HepG2 (cell line): ENCODE results near the gene ARHGAP15. TPM values are rescaled to one million over a fixed set of nuclear protein-coding genes. Genes with fewer than 3 reads are reported as not detected.

Experiments used
- ATAC-seq: fragments of 200-7000 bp; cut with Tn5 transposase; 3 replicates; pipeline ENCODE4 v1.9.1; 2020; ENCODE audit warnings: mild to moderate bottlenecking, moderate library complexity
- BruUV-seq: library from RNA; stranded (reverse); fragments of 400-500 nt; replicated peaks from 2 replicates; lab custom pipeline; 2021; lab: Mats Ljungman, UMichigan
- CTCF ChIA-PET: fragments of 300-600 bp; formaldehyde crosslinking; extraction: SDS; loops from one replicate; lab custom pipeline; 2021; ENCODE audit warnings: low total read pairs, inconsistent platforms, low intra/inter-chr PET ratio; lab: Yijun Ruan, JAX
- POLR2A ChIA-PET: fragments of 350-600 bp; sonication (Branson Sonifier 250); formaldehyde crosslinking; loops from one replicate; lab custom pipeline; 2020; ENCODE audit warnings: antibody characterized with exemption, inconsistent platforms; lab: Yijun Ruan, JAX
- DNase-seq: peaks from one replicate; pipeline ENCODE4 v3.0.0-alpha.2; 2015; ENCODE audit warnings: low spot score
- FAIRE-seq: peaks from 3 replicates; lab custom pipeline; 2011; peaks lifted over from hg19 to GRCh38; lab: Jason Lieb, UNC
- H2AFZ ChIP-seq: one replicate; pipeline ENCODE4 v1.6.1; 2011; ENCODE audit warnings: low read length, inconsistent platforms
- H3K27ac ChIP-seq: fragments of 300-600 bp; 3 replicates; pipeline ENCODE4 v1.8.0; 2011; ENCODE audit warnings: mixed run types, mild to moderate bottlenecking, mixed read lengths, low read length, inconsistent platforms; ENCODE audit not compliant: insufficient read depth; ENCODE audit errors: extremely low read length
- H3K27me3 ChIP-seq, 2 experiments: fragments of 200-600 bp in 1 of 2; 2 replicates in 1 of 2; 3 replicates in 1 of 2; pipeline versions ENCODE4 v1.6.0 to v1.8.0; 2011; ENCODE audit warnings: low read length in 2 of 2, mild to moderate bottlenecking in 2 of 2, moderate library complexity in 2 of 2, inconsistent platforms in 1 of 2; ENCODE audit not compliant: insufficient read depth in 2 of 2, control insufficient read depth in 1 of 2
- H3K36me3 ChIP-seq, 2 experiments: fragments of 200-600 bp in 1 of 2; replicated peaks in 1 of 2; 2 replicates in 1 of 2; 3 replicates in 1 of 2; pipeline versions ENCODE4 v1.5.1 to v1.8.0; 2011; ENCODE audit warnings: low read length in 2 of 2, inconsistent platforms in 1 of 2; ENCODE audit not compliant: insufficient read depth in 2 of 2, control insufficient read depth in 1 of 2
- H3K4me1 ChIP-seq: 2 replicates; pipeline ENCODE4 v1.5.1; 2012; ENCODE audit warnings: low read length, inconsistent platforms; ENCODE audit not compliant: insufficient read depth
- H3K4me2 ChIP-seq: 2 replicates; pipeline ENCODE4 v1.6.0; 2011; ENCODE audit warnings: low read depth, low read length, inconsistent platforms
- H3K4me3 ChIP-seq, 3 experiments: fragments of 200-600 bp in 1 of 3; sonication (generic), shearing (Covaris generic) in 1 of 3; replicated peaks in 1 of 3; 2 replicates each; pipeline ENCODE4 v1.5.1; 2011 to 2016; ENCODE audit warnings: low read length in 3 of 3, inconsistent platforms in 2 of 3, low read depth in 2 of 3, mild to moderate bottlenecking in 2 of 3, control low read depth in 1 of 3, mixed read lengths in 1 of 3; ENCODE audit not compliant: insufficient read depth in 1 of 3
- H3K79me2 ChIP-seq: one replicate; pipeline ENCODE4 v1.6.1; 2011; ENCODE audit warnings: low read length, inconsistent platforms; ENCODE audit not compliant: insufficient read depth
- H3K9ac ChIP-seq: 2 replicates; pipeline ENCODE4 v1.6.0; 2011; ENCODE audit warnings: mild to moderate bottlenecking, low read depth, low read length, inconsistent platforms; ENCODE audit not compliant: insufficient read depth
- H3K9me3 ChIP-seq: 2 replicates; pipeline ENCODE4 v1.5.1; 2012; ENCODE audit warnings: mild to moderate bottlenecking, low read length
- H4K20me1 ChIP-seq: 2 replicates; pipeline ENCODE4 v1.6.0; 2011; ENCODE audit warnings: inconsistent platforms, mild to moderate bottlenecking, low read length, moderate library complexity; ENCODE audit not compliant: insufficient read depth
- HINFP ChIP-seq: sonication (generic); formaldehyde crosslinking; IDR thresholded peaks from 2 replicates; pipeline ENCODE4 v1.4.0; 2020; ENCODE audit warnings: low read depth, mild to moderate bottlenecking, missing genetic modification reagents
- TCF12 ChIP-seq, 2 experiments: fragments of 450-650 bp in 1 of 2; sonication (generic) in 1 of 2; formaldehyde crosslinking in 1 of 2; IDR thresholded peaks; 2 replicates each; pipeline versions ENCODE4 v1.6.1 to v1.8.0; 2017 to 2022; ENCODE audit warnings: antibody characterized with exemption in 1 of 2, mild to moderate bottlenecking in 1 of 2, missing genetic modification reagents in 1 of 2, moderate library complexity in 1 of 2
- ZBTB1 ChIP-seq: sonication (generic); formaldehyde crosslinking; IDR thresholded peaks from 2 replicates; pipeline ENCODE4 v1.4.0; 2020; ENCODE audit warnings: missing genetic modification reagents, borderline replicate concordance
- ZBTB4 ChIP-seq: sonication (generic); formaldehyde crosslinking; IDR thresholded peaks from 2 replicates; pipeline ENCODE4 v1.4.0; 2020; ENCODE audit warnings: missing genetic modification reagents, mild to moderate bottlenecking, borderline replicate concordance
- ZNF772 ChIP-seq: sonication (generic); formaldehyde crosslinking; IDR thresholded peaks from 2 replicates; pipeline ENCODE4 v1.5.0; 2020; ENCODE audit warnings: mild to moderate bottlenecking, missing genetic modification reagents
- ZNF816 ChIP-seq: sonication (generic); formaldehyde crosslinking; IDR thresholded peaks from 2 replicates; pipeline ENCODE4 v1.8.0; 2022; ENCODE audit warnings: missing genetic modification reagents, mild to moderate bottlenecking, borderline replicate concordance
- WGBS: methylation state at CpG from one replicate; pipeline ENCODE4 v1.1.6; 2017; ENCODE audit warnings: low lambda C conversion rate; 5-methylcytosine and 5-hydroxymethylcytosine counted together
- in situ Hi-C: cut with HindIII; loops from 2 replicates; pipeline ENCODE4 v1.10.0; 2017; ENCODE audit warnings: low pct_unique_long_range_greater_than_20kb; ENCODE audit not compliant: extremely low pct_ligation_motif_present
- intact Hi-C: fragments of 100-400 bp; cut with micrococcal nuclease; formaldehyde crosslinking; loops from one replicate; pipeline ENCODE4 v1.10.0; 2022; ENCODE audit not compliant: unreplicated experiment
- polyA plus RNA-seq, 8 experiments: library from polyadenylated mRNA; depleted of rRNA in 3 of 8; stranded (reverse) in 7 of 8; unstranded in 1 of 8; fragments of >200 nt; fragmentation: Illumina TruSeq in 4 of 8; extraction: Trizol in 4 of 8; gene quantifications; 2 replicates each; pipeline versions ENCODE4 v1.2.1 to v1.2.3, GENCODE V29; 2011 to 2016; ENCODE audit warnings: low read depth in 4 of 8, missing spikeins in 1 of 8, mixed read lengths in 1 of 8; ENCODE audit not compliant: insufficient read depth in 1 of 8
- total RNA-seq, 5 experiments: library from RNA; depleted of rRNA; stranded (reverse); fragments of >200 nt; fragmentation: Illumina TruSeq; extraction: Trizol; gene quantifications; 2 replicates each; pipeline ENCODE4 v1.2.3, GENCODE V29; 2016; ENCODE audit warnings: low read depth in 1 of 5
- TF ChIP-seq, protein P1 (sequence below): fragments of 450-650 bp; IDR thresholded peaks from 2 replicates; pipeline ENCODE4 v1.6.1; 2017

Gene ARHGAP15
- total and polyA plus RNA-seq, 2 of the 13 experiments (the other 11 are each of a cell fraction or from before 2014, with no cell fraction given) = 0.04 TPM; not detected in 1

GRCh38 chr2:143321994-143322393, 192.8 kb downstream of the ARHGAP15 start (continued):
- TF ChIP-seq ZNF816 (CRISPR knock-in tag) = no peak
- TF ChIP-seq, all 625 proteins: peak for 0

GRCh38 chr2:143329288-143329687, 200.1 kb downstream of the ARHGAP15 start:
- CTCF ChIA-PET = no interaction called here
- Histone ChIP-seq H3K9me3 (no peaks in the 10 kb centered on the region), H2AFZ (no peak overlapping the region), H3K4me3 (no peak overlapping the region), H4K20me1 (no peaks in the 10 kb centered on the region), H3K4me1 (0 out of 2 replicates have a peak, but pooled peaks cover 7% of the 10 kb centered on the region), H3K36me3 (no peaks in the 10 kb centered on the region), H3K4me2 (no peak overlapping the region), H3K27me3 (no peaks in the 10 kb centered on the region; a peak in 1 of 5 replicates), H3K9ac (no peak overlapping the region), H3K79me2 (no peaks in the 10 kb centered on the region), H3K27ac (no peak overlapping the region)
- TF ChIP-seq, protein P1, sequence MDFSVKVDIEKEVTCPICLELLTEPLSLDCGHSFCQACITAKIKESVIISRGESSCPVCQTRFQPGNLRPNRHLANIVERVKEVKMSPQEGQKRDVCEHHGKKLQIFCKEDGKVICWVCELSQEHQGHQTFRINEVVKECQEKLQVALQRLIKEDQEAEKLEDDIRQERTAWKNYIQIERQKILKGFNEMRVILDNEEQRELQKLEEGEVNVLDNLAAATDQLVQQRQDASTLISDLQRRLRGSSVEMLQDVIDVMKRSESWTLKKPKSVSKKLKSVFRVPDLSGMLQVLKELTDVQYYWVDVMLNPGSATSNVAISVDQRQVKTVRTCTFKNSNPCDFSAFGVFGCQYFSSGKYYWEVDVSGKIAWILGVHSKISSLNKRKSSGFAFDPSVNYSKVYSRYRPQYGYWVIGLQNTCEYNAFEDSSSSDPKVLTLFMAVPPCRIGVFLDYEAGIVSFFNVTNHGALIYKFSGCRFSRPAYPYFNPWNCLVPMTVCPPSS = no peak
- TF ChIP-seq TCF12 (IDR thresholded peaks at IDR 0.05) (no peak), TCF12 (CRISPR knock-in tag; IDR thresholded peaks at IDR 0.05) (no peak), HINFP (CRISPR knock-in tag) (no peak), ZBTB4 (no peak), ZNF772 (CRISPR knock-in tag) (no peak), ZBTB1 (CRISPR knock-in tag) (no peak)
- POLR2A ChIA-PET = no interaction called here
- in situ Hi-C loops = no loop called here
- ATAC-seq = no peak
- 10% methylated on average over 2 of the region's 2 CpGs for WGBS
- FAIRE-seq = no peak
- BruUV-seq = no TSS peak
- intact Hi-C loops = no loop called here
- no peak for DNase-seq
